ENCODE measurements around the gene KCNIP4.

Gene KCNIP4

GRCh38 chr4:21209860-21210259, 738.7 kb downstream of the KCNIP4 start:
- in situ Hi-C loops (cut with MboI; ENCODE audit: low sequenced_read_pairs): no loop called here

- in situ Hi-C loops (cut with MboI; ENCODE audit: low sequenced_read_pairs): no loop called here
Measured at GRCh38 chr4:21205821-21206531, 742.6 kb downstream of the KCNIP4 start.

GRCh38 chr4:21203416-21203815, 745.2 kb downstream of the KCNIP4 start:
- in situ Hi-C loops (cut with MboI; ENCODE audit: low sequenced_read_pairs): no loop called here

GRCh38 chr4:21202959-21203358, 745.6 kb downstream of the KCNIP4 start:
- in situ Hi-C loops (cut with MboI; ENCODE audit: low sequenced_read_pairs): no loop called here

GRCh38 chr4:21198683-21199082, 749.9 kb downstream of the KCNIP4 start:
- in situ Hi-C loops (cut with MboI; ENCODE audit: low sequenced_read_pairs): no loop called here

GRCh38 chr4:21195682-21196081, 752.9 kb downstream of the KCNIP4 start:
- in situ Hi-C loops (cut with MboI; ENCODE audit: low sequenced_read_pairs): no loop called here

GRCh38 chr4:21192367-21192766, 756.2 kb downstream of the KCNIP4 start:
- in situ Hi-C loops (cut with MboI; ENCODE audit: low sequenced_read_pairs): no loop called here

GRCh38 chr4:21191317-21191716, 757.3 kb downstream of the KCNIP4 start:
- in situ Hi-C loops (cut with MboI; ENCODE audit: low sequenced_read_pairs): no loop called here

GRCh38 chr4:21184788-21185187, 763.8 kb downstream of the KCNIP4 start:
- in situ Hi-C loops (cut with MboI; ENCODE audit: low sequenced_read_pairs): no loop called here

- in situ Hi-C loops (cut with MboI; ENCODE audit: low sequenced_read_pairs): no loop called here
Measured at GRCh38 chr4:21181716-21182115, 766.9 kb downstream of the KCNIP4 start.

GRCh38 chr4:21177871-21178270, 770.7 kb downstream of the KCNIP4 start:
- in situ Hi-C loops (cut with MboI; ENCODE audit: low sequenced_read_pairs): no loop called here

GRCh38 chr4:21177092-21177491, 771.5 kb downstream of the KCNIP4 start:
- in situ Hi-C loops (cut with MboI; ENCODE audit: low sequenced_read_pairs): no loop called here

- in situ Hi-C loops (cut with MboI; ENCODE audit: low sequenced_read_pairs): no loop called here
Measured at GRCh38 chr4:21167711-21168110, 780.9 kb downstream of the KCNIP4 start.

- in situ Hi-C loops (cut with MboI; ENCODE audit: low sequenced_read_pairs): no loop called here
Measured at GRCh38 chr4:21155367-21155766, 793.2 kb downstream of the KCNIP4 start.

GRCh38 chr4:21139327-21139726, 809.2 kb downstream of the KCNIP4 start:
- in situ Hi-C loops (cut with MboI; ENCODE audit: low sequenced_read_pairs): no loop called here

- in situ Hi-C loops (cut with MboI; ENCODE audit: low sequenced_read_pairs): no loop called here
Measured at GRCh38 chr4:21136051-21136630, 812.4 kb downstream of the KCNIP4 start.

GRCh38 chr4:21134994-21135393, 813.6 kb downstream of the KCNIP4 start:
- in situ Hi-C loops (cut with MboI; ENCODE audit: low sequenced_read_pairs): no loop called here

GRCh38 chr4:21130606-21131005, 818.0 kb downstream of the KCNIP4 start:
- in situ Hi-C loops (cut with MboI; ENCODE audit: low sequenced_read_pairs): no loop called here

- in situ Hi-C loops (cut with MboI; ENCODE audit: low sequenced_read_pairs): no loop called here
Measured at GRCh38 chr4:21126014-21126512, 822.5 kb downstream of the KCNIP4 start.

- in situ Hi-C loops (cut with MboI; ENCODE audit: low sequenced_read_pairs): no loop called here
Measured at GRCh38 chr4:21118301-21118700, 830.3 kb downstream of the KCNIP4 start.

- in situ Hi-C loops (cut with MboI; ENCODE audit: low sequenced_read_pairs): no loop called here
Measured at GRCh38 chr4:21117541-21118180, 830.9 kb downstream of the KCNIP4 start.
